HEK293 (cell line): Measurements from ENCODE around the gene FXYD5.

ENCODE experiments used
- GLIS1 ChIP-seq: fragments of 450-650 bp; formaldehyde crosslinking; IDR thresholded peaks from 2 replicates; pipeline ENCODE4 v1.5.1; 2016; ENCODE audit warnings: missing biosample characterization, missing genetic modification characterization
- IKZF3 ChIP-seq: fragments of 450-650 bp; IDR thresholded peaks from 2 replicates; pipeline ENCODE4 v1.5.0; 2018; ENCODE audit warnings: missing biosample characterization, mild to moderate bottlenecking, missing genetic modification characterization, moderate library complexity
- KLF1 ChIP-seq: fragments of 450-650 bp; formaldehyde crosslinking; IDR thresholded peaks from 2 replicates; pipeline ENCODE4 v1.5.1; 2016; ENCODE audit warnings: missing biosample characterization, missing genetic modification characterization
- KLF9 ChIP-seq: fragments of 450-650 bp; formaldehyde crosslinking; IDR thresholded peaks from 2 replicates; pipeline ENCODE4 v1.5.1; 2016; ENCODE audit warnings: missing biosample characterization, missing genetic modification characterization, low read depth
- MYNN ChIP-seq: fragments of 450-650 bp; formaldehyde crosslinking; IDR thresholded peaks from 2 replicates; pipeline ENCODE4 v1.5.1; 2016; ENCODE audit warnings: missing biosample characterization, missing genetic modification characterization, borderline replicate concordance
- SCRT2 ChIP-seq: fragments of 450-650 bp; formaldehyde crosslinking; IDR thresholded peaks from 2 replicates; pipeline ENCODE4 v1.5.1; 2016; ENCODE audit warnings: missing biosample characterization, missing genetic modification characterization
- SP3 ChIP-seq: fragments of 450-650 bp; formaldehyde crosslinking; IDR thresholded peaks from 2 replicates; pipeline ENCODE4 v1.5.1; 2016; ENCODE audit warnings: missing biosample characterization, missing genetic modification characterization
- SP7 ChIP-seq: fragments of 450-650 bp; formaldehyde crosslinking; IDR thresholded peaks from 2 replicates; pipeline ENCODE4 v1.5.1; 2016; ENCODE audit warnings: missing biosample characterization, missing genetic modification characterization
- TCF7L2 ChIP-seq: IDR thresholded peaks from 2 replicates; pipeline ENCODE4 v1.6.1; 2011; ENCODE audit warnings: low read depth, mild to moderate bottlenecking, inconsistent platforms, low read length, moderate library complexity, borderline replicate concordance
- ZBTB20 ChIP-seq: fragments of 450-650 bp; formaldehyde crosslinking; IDR thresholded peaks from 2 replicates; pipeline ENCODE4 v1.5.1; 2016; ENCODE audit warnings: missing biosample characterization, missing genetic modification characterization
- ZBTB26 ChIP-seq: fragments of 450-650 bp; formaldehyde crosslinking; optimal IDR thresholded peaks from 2 replicates; pipeline ENCODE3; 2016; ENCODE audit warnings: missing biosample characterization, mild to moderate bottlenecking, missing genetic modification characterization
- ZBTB44 ChIP-seq: fragments of 450-650 bp; IDR thresholded peaks from 2 replicates; pipeline ENCODE4 v1.5.1; 2018; ENCODE audit warnings: missing biosample characterization, mild to moderate bottlenecking, missing genetic modification characterization
- ZBTB49 ChIP-seq: fragments of 450-650 bp; formaldehyde crosslinking; IDR thresholded peaks from 2 replicates; pipeline ENCODE4 v1.5.1; 2016; ENCODE audit warnings: missing biosample characterization, missing genetic modification characterization, low read depth
- ZBTB6 ChIP-seq: fragments of 450-650 bp; formaldehyde crosslinking; IDR thresholded peaks from 2 replicates; pipeline ENCODE4 v1.5.1; 2017; ENCODE audit warnings: missing biosample characterization, missing genetic modification characterization
- ZBTB8A ChIP-seq: fragments of 450-650 bp; formaldehyde crosslinking; IDR thresholded peaks from 2 replicates; pipeline ENCODE4 v1.5.1; 2016; ENCODE audit warnings: missing biosample characterization, missing genetic modification characterization
- ZNF10 ChIP-seq: fragments of 450-650 bp; formaldehyde crosslinking; IDR thresholded peaks from 2 replicates; pipeline ENCODE4 v1.5.1; 2017; ENCODE audit warnings: missing biosample characterization, missing genetic modification characterization
- ZNF157 ChIP-seq: fragments of 450-650 bp; formaldehyde crosslinking; IDR thresholded peaks from 2 replicates; pipeline ENCODE4 v1.5.1; 2016; ENCODE audit warnings: missing biosample characterization, missing genetic modification characterization
- ZNF175 ChIP-seq: fragments of 450-650 bp; formaldehyde crosslinking; IDR thresholded peaks from 2 replicates; pipeline ENCODE4 v1.5.1; 2016; ENCODE audit warnings: missing biosample characterization, missing genetic modification characterization
- ZNF18 ChIP-seq: fragments of 450-650 bp; formaldehyde crosslinking; IDR thresholded peaks from 2 replicates; pipeline ENCODE4 v1.5.1; 2016; ENCODE audit warnings: missing biosample characterization, missing genetic modification characterization
- ZNF324 ChIP-seq: fragments of 450-650 bp; formaldehyde crosslinking; IDR thresholded peaks from 2 replicates; pipeline ENCODE4 v1.5.1; 2016; ENCODE audit warnings: missing biosample characterization, missing genetic modification characterization
- ZNF362 ChIP-seq: fragments of 450-650 bp; formaldehyde crosslinking; IDR thresholded peaks from 2 replicates; pipeline ENCODE4 v1.5.1; 2016; ENCODE audit warnings: missing biosample characterization, missing genetic modification characterization
- ZNF398 ChIP-seq: fragments of 450-650 bp; formaldehyde crosslinking; IDR thresholded peaks from 2 replicates; pipeline ENCODE4 v1.5.1; 2017; ENCODE audit warnings: missing biosample characterization, missing genetic modification characterization
- ZNF626 ChIP-seq: fragments of 450-650 bp; sonication (Bioruptor Pico); formaldehyde crosslinking; IDR thresholded peaks from 2 replicates; pipeline ENCODE4 v1.5.1; 2018; ENCODE audit warnings: missing biosample characterization, missing genetic modification characterization, inconsistent platforms
- ZNF704 ChIP-seq: fragments of 450-650 bp; formaldehyde crosslinking; IDR thresholded peaks from 2 replicates; pipeline ENCODE4 v1.5.1; 2016; ENCODE audit warnings: missing biosample characterization, missing genetic modification characterization
- ZNF747 ChIP-seq: fragments of 450-650 bp; formaldehyde crosslinking; IDR thresholded peaks from 2 replicates; pipeline ENCODE4 v1.5.1; 2016; ENCODE audit warnings: missing biosample characterization, missing genetic modification characterization
- ZNF776 ChIP-seq: fragments of 450-650 bp; formaldehyde crosslinking; IDR thresholded peaks from 2 replicates; pipeline ENCODE4 v1.5.0; 2017; ENCODE audit warnings: missing biosample characterization, missing genetic modification characterization, borderline replicate concordance
- ZSCAN30 ChIP-seq: fragments of 450-650 bp; IDR thresholded peaks from 2 replicates; pipeline ENCODE4 v1.5.1; 2018; ENCODE audit warnings: missing biosample characterization, mild to moderate bottlenecking, missing genetic modification characterization, moderate library complexity

Gene FXYD5

GRCh38 chr19:35122687-35123551 is 31.6 kb upstream of the FXYD5 start (continued):
- TF ChIP-seq ZNF398 (tag by site-specific recombination) (peak; percentile 74), ZBTB6 (tag by site-specific recombination) (no peak), ZNF776 (tag by site-specific recombination) (no peak), ZNF324 (tag by site-specific recombination) (no peak), ZSCAN30 (no peak), ZNF704 (tag by site-specific recombination) (no peak), ZNF157 (tag by site-specific recombination) (no peak), ZNF626 (tag by site-specific recombination) (no peak), GLIS1 (peak; percentile 50; the same call in 1 of the 2 replicates), ZBTB49 (no peak), TCF7L2 (no peak), MYNN (tag by site-specific recombination) (no peak), ZNF10 (tag by site-specific recombination) (no peak), SP3 (tag by site-specific recombination) (0 out of 2 replicates have a peak, but pooled peaks have one; percentile 15), SP7 (tag by site-specific recombination) (0 out of 2 replicates have a peak, but pooled peaks have one; percentile 41), ZNF18 (tag by site-specific recombination) (no peak), KLF9 (tag by site-specific recombination) (no peak), ZBTB26 (tag by site-specific recombination) (no peak), ZBTB20 (0 out of 2 replicates have a peak, but pooled peaks have one; percentile 35), ZNF747 (tag by site-specific recombination) (no peak), SCRT2 (tag by site-specific recombination) (peak; percentile 69), IKZF3 (tag by site-specific recombination) (0 out of 2 replicates have a peak, but pooled peaks have one; percentile 15), KLF1 (tag by site-specific recombination) (no peak), ZBTB8A (tag by site-specific recombination) (peak; percentile 85), ZNF362 (no peak), ZBTB44 (tag by site-specific recombination) (no peak), ZNF175 (no peak)
